CD14-positive monocyte (primary cell): ENCODE results near the gene SGCG. TPM values are rescaled to one million over a fixed set of nuclear protein-coding genes. Genes with fewer than 3 reads are reported as not detected.
"Not testable (repeated sequence)": the region's sequence is repeated elsewhere in the genome, so short reads cannot be mapped to it uniquely, and the experiment has no call there.

ENCODE experiments used
- DNase-seq, 3 donors: peaks; one replicate each; pipeline ENCODE4 v3.0.0-alpha.2; 2011 to 2022
- H2AFZ ChIP-seq: 2 replicates; pipeline ENCODE4 v1.6.0; 2012; ENCODE audit warnings: mild to moderate bottlenecking, low read depth, low read length, inconsistent platforms; ENCODE audit not compliant: insufficient read depth, poor library complexity, severe bottlenecking
- H3K27ac ChIP-seq, 2 donors: 1 replicate in 1 of 2; 2 replicates in 1 of 2; pipeline ENCODE4 v1.5.1; 2012 to 2013; ENCODE audit warnings: low read length in 2 of 2, control low read depth in 1 of 2, inconsistent platforms in 1 of 2, low read depth in 1 of 2, mild to moderate bottlenecking in 1 of 2
- H3K27me3 ChIP-seq, 2 donors: one replicate each; pipeline versions ENCODE4 v1.6.0 to v1.6.1; 2011 to 2013; ENCODE audit warnings: low read length in 2 of 2; ENCODE audit not compliant: control insufficient read depth in 2 of 2, insufficient read depth in 2 of 2
- H3K36me3 ChIP-seq, 2 donors: replicated peaks in 1 of 2; 1 replicate in 1 of 2; 2 replicates in 1 of 2; pipeline versions ENCODE4 v1.5.1 to v1.6.1; 2012 to 2013; ENCODE audit warnings: low read length in 2 of 2, control low read depth in 1 of 2, inconsistent platforms in 1 of 2, mild to moderate bottlenecking in 1 of 2; ENCODE audit not compliant: insufficient read depth in 2 of 2, control insufficient read depth in 1 of 2
- H3K4me1 ChIP-seq, 2 donors: 1 replicate in 1 of 2; 2 replicates in 1 of 2; pipeline versions ENCODE4 v1.5.1 to v1.6.1; 2012 to 2013; ENCODE audit warnings: low read length in 2 of 2, control low read depth in 1 of 2, inconsistent platforms in 1 of 2, mild to moderate bottlenecking in 1 of 2, moderate library complexity in 1 of 2; ENCODE audit not compliant: insufficient read depth in 2 of 2, control insufficient read depth in 1 of 2
- H3K4me2 ChIP-seq: replicated peaks from 2 replicates; pipeline ENCODE3; 2012; ENCODE audit warnings: low read length, moderate library complexity, mild to moderate bottlenecking; ENCODE audit not compliant: poor library complexity, severe bottlenecking; ENCODE audit errors: extremely low read depth
- H3K4me3 ChIP-seq, 3 experiments: fragments of 200-600 bp in 1 of 3; sonication (generic) in 1 of 3; replicated peaks in 1 of 3; 1 replicate in 2 of 3; 2 replicates in 1 of 3; pipeline ENCODE4 v1.5.1; 2011 to 2013; ENCODE audit warnings: low read length in 3 of 3, mild to moderate bottlenecking in 3 of 3, control low read depth in 2 of 3, low read depth in 2 of 3, inconsistent platforms in 1 of 3, moderate library complexity in 1 of 3
- H3K79me2 ChIP-seq: 2 replicates; pipeline ENCODE4 v1.6.0; 2012; ENCODE audit warnings: mild to moderate bottlenecking, control low read depth, inconsistent platforms, low read length, moderate library complexity; ENCODE audit not compliant: insufficient read depth
- H3K9ac ChIP-seq: 2 replicates; pipeline ENCODE4 v1.6.0; 2017; ENCODE audit warnings: low read length, mild to moderate bottlenecking; ENCODE audit not compliant: insufficient read depth, poor library complexity, severe bottlenecking
- H3K9me3 ChIP-seq, 2 donors: replicated peaks in 1 of 2; 1 replicate in 1 of 2; 2 replicates in 1 of 2; pipeline versions ENCODE4 v1.5.1 to v1.6.1; 2012 to 2013; ENCODE audit warnings: low read length in 2 of 2, control low read depth in 1 of 2; ENCODE audit not compliant: control insufficient read depth in 1 of 2, insufficient read depth in 1 of 2
- H4K20me1 ChIP-seq: 2 replicates; pipeline ENCODE4 v1.6.0; 2012; ENCODE audit warnings: mild to moderate bottlenecking, low read length, control low read depth, moderate library complexity; ENCODE audit not compliant: insufficient read depth
- H3K27ac Mint-ChIP-seq, 7 donors: one replicate each; pipeline ENCODE4 v1.8.0; 2020; ENCODE audit warnings: mild to moderate bottlenecking in 7 of 7, mixed read lengths in 7 of 7, moderate library complexity in 6 of 7, inconsistent platforms in 2 of 7
- H3K27me3 Mint-ChIP-seq, 3 donors: one replicate each; pipeline ENCODE4 v1.8.0; 2021 to 2022; ENCODE audit warnings: low read depth in 3 of 3, mild to moderate bottlenecking in 3 of 3, mixed read lengths in 3 of 3, moderate library complexity in 3 of 3, inconsistent platforms in 1 of 3
- H3K36me3 Mint-ChIP-seq, 2 donors: one replicate each; pipeline ENCODE4 v1.8.0; 2020; ENCODE audit warnings: mixed read lengths in 2 of 2, inconsistent platforms in 1 of 2, mild to moderate bottlenecking in 1 of 2
- H3K4me1 Mint-ChIP-seq: one replicate; pipeline ENCODE4 v1.8.0; 2020; ENCODE audit warnings: mild to moderate bottlenecking, mixed read lengths
- H3K4me3 Mint-ChIP-seq, 2 donors: one replicate each; pipeline ENCODE4 v1.8.0; 2020; ENCODE audit warnings: mild to moderate bottlenecking in 2 of 2, mixed read lengths in 2 of 2, moderate library complexity in 1 of 2
- H3K9me3 Mint-ChIP-seq, 7 donors: one replicate each; pipeline ENCODE4 v1.8.0; 2020 to 2022; ENCODE audit warnings: mixed read lengths in 7 of 7, mild to moderate bottlenecking in 6 of 7, moderate library complexity in 6 of 7, inconsistent platforms in 2 of 7
- CTCF ChIP-seq: fragments of 200-600 bp; IDR thresholded peaks from one replicate; pipeline ENCODE4 v1.8.0; 2022; ENCODE audit warnings: antibody characterized with exemption, mild to moderate bottlenecking
- WGBS: methylation state at CpG from one replicate; pipeline ENCODE4 v1.1.5; 2013; ENCODE audit warnings: missing lambda C conversion rate; ENCODE audit not compliant: insufficient coverage; 5-methylcytosine and 5-hydroxymethylcytosine counted together
- intact Hi-C, 2 donors: fragments of 100-400 bp; cut with micrococcal nuclease; formaldehyde crosslinking; loops; one replicate each; pipeline versions ENCODE4 v1.15.0 to v1.15.1; 2023
- polyA plus RNA-seq, 3 donors: library from polyadenylated mRNA; depleted of rRNA in 1 of 3; unstranded in 2 of 3; stranded (reverse) in 1 of 3; fragments of 300-500 nt in 2 of 3; fragments of >200 nt in 1 of 3; fragmentation: Illumina TruSeq in 2 of 3; gene quantifications; 1 replicate in 2 of 3; 2 replicates in 1 of 3; pipeline ENCODE4 v1.2.3, GENCODE V29; 2012 to 2021

Gene SGCG
- polyA plus RNA-seq, 3 donors: not detected

DNA sequence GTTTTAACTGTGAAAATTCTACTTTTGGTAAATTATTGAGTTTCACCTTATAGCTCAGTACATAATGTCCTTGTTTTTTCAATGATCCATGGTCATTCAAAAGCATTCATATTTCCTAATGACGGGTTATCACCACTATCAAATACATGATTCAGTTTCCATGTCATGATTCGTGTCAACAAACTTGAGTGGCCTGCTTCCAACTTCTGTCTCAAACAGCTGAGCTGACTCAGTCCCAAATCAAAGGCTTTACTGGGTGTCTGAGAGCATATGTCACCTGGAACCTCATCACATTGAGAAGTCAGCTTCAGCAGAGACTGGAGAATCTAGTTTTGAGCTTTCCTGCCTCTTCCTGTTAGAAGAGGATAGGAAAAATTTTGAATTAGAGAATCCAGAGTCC lies 40.3 kb upstream of the SGCG start:
- Histone ChIP-seq H3K36me3 (no peaks in the 10 kb centered on the region), H3K79me2 (no peaks in the 10 kb centered on the region), H3K9ac (no peak overlapping the region), H3K4me2 (no peak overlapping the region), H4K20me1 (no peaks in the 10 kb centered on the region), H3K4me1 (peaks cover 4 to 10% of the 10 kb centered on the region in 2 donors), H3K27me3 (no peaks in the 10 kb centered on the region), H2AFZ (no peak overlapping the region), H3K9me3 (peaks cover 0 to 7% of the 10 kb centered on the region in 2 donors), H3K27ac (no peak overlapping the region), H3K4me3 (no peak overlapping the region)
- H3K4me1 Mint-ChIP-seq: peaks cover 7% of the 10 kb centered on the region
- TF ChIP-seq CTCF: no peak
- peaks cover 0 to 20% (median 9%) of the 10 kb centered on the region in 7 donors for H3K9me3 Mint-ChIP-seq
- no peak overlapping the region for H3K4me3 Mint-ChIP-seq
- H3K27ac Mint-ChIP-seq: no peak overlapping the region
- intact Hi-C loops: loop anchor here in 1 of 2 donors (10.0 kb wide), 1 partner anchor 1026 kb away; no protein-coding TSS in a partner anchor
- 100% methylated on average over 2 of the region's 2 CpGs for WGBS
- DNase-seq: no peak
- no peaks in the 10 kb centered on the region for H3K36me3 Mint-ChIP-seq
- peaks cover 0 to 6% (median 2%) of the 10 kb centered on the region in 3 donors for H3K27me3 Mint-ChIP-seq

GRCh38 chr13:23141964-23142363 lies 38.8 kb upstream of the SGCG start:
- Histone ChIP-seq H4K20me1 (no peaks in the 10 kb centered on the region), H3K27ac (no peak overlapping the region), H3K36me3 (no peaks in the 10 kb centered on the region), H3K9ac (no peak overlapping the region), H2AFZ (no peak overlapping the region), H3K4me1 (peaks cover 15 to 25% of the 10 kb centered on the region in 2 donors), H3K9me3 (peaks cover 0 to 7% of the 10 kb centered on the region in 2 donors), H3K79me2 (no peaks in the 10 kb centered on the region), H3K27me3 (no peaks in the 10 kb centered on the region), H3K4me2 (no peak overlapping the region), H3K4me3 (no peak overlapping the region)
- Mint-ChIP-seq H3K4me3 (no peak overlapping the region), H3K4me1 (peaks cover 17% of the 10 kb centered on the region), H3K27me3 (peaks cover 0 to 6% (median 2%) of the 10 kb centered on the region in 3 donors), H3K36me3 (no peaks in the 10 kb centered on the region), H3K9me3 (peaks cover 0 to 20% (median 9%) of the 10 kb centered on the region in 7 donors), H3K27ac (no peak overlapping the region)
- 91% methylated on average over 20 of the region's 24 CpGs for WGBS
- TF ChIP-seq CTCF: no peak
- DNase-seq: no peak
- intact Hi-C loops: loop anchor here in 1 of 2 donors (10.0 kb wide), 1 partner anchor 1027 kb away; no protein-coding TSS in a partner anchor

DNA sequence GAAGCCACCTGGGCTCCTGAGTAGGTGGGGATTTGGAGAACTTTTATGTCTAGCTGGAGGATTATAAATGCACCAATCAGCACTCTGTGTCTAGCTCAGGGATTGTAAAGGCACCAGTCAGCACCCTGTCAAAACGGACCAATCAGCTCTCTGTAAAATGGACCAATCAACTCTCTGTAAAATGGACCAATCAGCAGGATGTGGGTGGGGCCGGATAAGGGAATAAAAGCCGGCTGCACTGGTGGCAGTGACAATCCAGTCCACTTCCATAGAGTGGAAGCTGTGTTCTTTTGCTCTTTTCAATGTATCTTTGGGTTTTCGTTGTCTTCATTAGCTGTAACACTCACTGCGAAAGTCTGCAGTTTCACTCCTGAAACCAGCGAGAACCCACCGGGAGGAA lies 38.2 kb upstream of the SGCG start:
- not testable (repeated sequence) for H3K9me3 ChIP-seq, H3K79me2 ChIP-seq, H3K36me3 Mint-ChIP-seq, H3K27ac ChIP-seq, H3K27me3 ChIP-seq, H3K36me3 ChIP-seq, H3K9ac ChIP-seq, H3K4me3 ChIP-seq, H2AFZ ChIP-seq, H3K4me2 ChIP-seq, H3K4me3 Mint-ChIP-seq, H3K27me3 Mint-ChIP-seq, H4K20me1 ChIP-seq, DNase-seq, H3K27ac Mint-ChIP-seq
- peaks cover 0 to 20% (median 9%) of the 10 kb centered on the region in 7 donors for H3K9me3 Mint-ChIP-seq
- intact Hi-C loops: loop anchor here in 1 of 2 donors (10.0 kb wide), 1 partner anchor 1028 kb away; no protein-coding TSS in a partner anchor
- H3K4me1 Mint-ChIP-seq: peaks cover 24% of the 10 kb centered on the region
- 93% methylated on average over 6 of the region's 7 CpGs for WGBS
- H3K4me1 ChIP-seq: peaks cover 22 to 31% of the 10 kb centered on the region in 2 donors
